H9 (cell line): ENCODE data around the gene ARMC9. TPM values are rescaled to one million over a fixed set of nuclear protein-coding genes. Genes with fewer than 3 reads are reported as not detected.
A peak's percentile ranks its signal among the peaks of the same experiment; 100 is the strongest.

Source experiments
- DNase-seq: peaks from one replicate; pipeline ENCODE4 v3.0.0-alpha.2; 2017
- H2AFZ ChIP-seq: one replicate; pipeline ENCODE4 v1.6.1; 2013; ENCODE audit warnings: mild to moderate bottlenecking, low read length, control low read depth, moderate library complexity
- H2AK5ac ChIP-seq: 2 replicates; pipeline ENCODE4 v1.6.1; 2013; ENCODE audit warnings: low read length, control low read depth, mixed read lengths; ENCODE audit not compliant: insufficient read length
- H2BK120ac ChIP-seq: one replicate; pipeline ENCODE4 v1.6.1; 2013; ENCODE audit warnings: low read depth, mild to moderate bottlenecking, low read length, control low read depth, inconsistent platforms; ENCODE audit not compliant: poor library complexity, severe bottlenecking
- H2BK12ac ChIP-seq: 2 replicates; pipeline ENCODE4 v1.6.1; 2013; ENCODE audit warnings: low read length, control low read depth, mixed read lengths, low read depth; ENCODE audit not compliant: insufficient read length
- H2BK15ac ChIP-seq: 2 replicates; pipeline ENCODE4 v1.6.1; 2013; ENCODE audit warnings: low read depth, low read length, control low read depth
- H2BK20ac ChIP-seq: one replicate; pipeline ENCODE4 v1.6.1; 2013; ENCODE audit warnings: low read depth, mild to moderate bottlenecking, low read length, control low read depth, inconsistent platforms; ENCODE audit not compliant: poor library complexity, severe bottlenecking
- H2BK5ac ChIP-seq: 2 replicates; pipeline ENCODE4 v1.6.1; 2013; ENCODE audit warnings: low read length, control low read depth, mixed read lengths; ENCODE audit not compliant: insufficient read length
- H3K14ac ChIP-seq: 2 replicates; pipeline ENCODE4 v1.6.1; 2013; ENCODE audit warnings: low read length, control low read depth; ENCODE audit not compliant: insufficient read depth
- H3K18ac ChIP-seq: 2 replicates; pipeline ENCODE4 v1.6.1; 2013; ENCODE audit warnings: low read depth, mild to moderate bottlenecking, mixed read lengths, low read length, control low read depth; ENCODE audit not compliant: insufficient read length
- H3K23ac ChIP-seq: 2 replicates; pipeline ENCODE4 v1.6.1; 2013; ENCODE audit warnings: low read length, control low read depth, mixed read lengths, low read depth; ENCODE audit not compliant: insufficient read length
- H3K23me2 ChIP-seq: 2 replicates; pipeline ENCODE4 v1.6.1; 2013; ENCODE audit warnings: low read depth, mild to moderate bottlenecking, mixed read lengths, low read length, control low read depth; ENCODE audit not compliant: insufficient read length, poor library complexity, severe bottlenecking
- H3K27ac ChIP-seq: 2 replicates; pipeline ENCODE4 v1.5.1; 2013; ENCODE audit warnings: low read length, control low read depth, mixed read lengths, low read depth; ENCODE audit not compliant: insufficient read length
- H3K27me3 ChIP-seq: 2 replicates; pipeline ENCODE4 v1.6.1; 2013; ENCODE audit warnings: low read length, control low read depth, inconsistent platforms; ENCODE audit not compliant: insufficient read depth
- H3K4ac ChIP-seq: 2 replicates; pipeline ENCODE4 v1.6.1; 2013; ENCODE audit warnings: low read depth, mild to moderate bottlenecking, control low read depth, inconsistent platforms, low read length, moderate library complexity
- H3K4me1 ChIP-seq: 2 replicates; pipeline ENCODE4 v1.6.1; 2013; ENCODE audit warnings: low read length, control low read depth, inconsistent platforms; ENCODE audit not compliant: insufficient read depth
- H3K4me2 ChIP-seq: 2 replicates; pipeline ENCODE4 v1.6.1; 2013; ENCODE audit warnings: low read length, control low read depth, mixed read lengths; ENCODE audit not compliant: insufficient read length, insufficient read depth
- H3K56ac ChIP-seq: 2 replicates; pipeline ENCODE4 v1.6.1; 2013; ENCODE audit warnings: low read depth, mild to moderate bottlenecking, mixed read lengths, low read length, control low read depth; ENCODE audit not compliant: insufficient read length
- H3K79me1 ChIP-seq: 2 replicates; pipeline ENCODE4 v1.6.1; 2013; ENCODE audit warnings: low read depth, mild to moderate bottlenecking, moderate library complexity, low read length, control low read depth, inconsistent platforms; ENCODE audit not compliant: insufficient read depth, poor library complexity, severe bottlenecking
- H3K79me2 ChIP-seq: 2 replicates; pipeline ENCODE4 v1.6.1; 2013; ENCODE audit warnings: low read length, control low read depth, inconsistent platforms; ENCODE audit not compliant: insufficient read depth
- H3K9ac ChIP-seq: 2 replicates; pipeline ENCODE4 v1.6.1; 2013; ENCODE audit warnings: low read length, control low read depth, mixed read lengths; ENCODE audit not compliant: insufficient read length; ENCODE audit errors: extremely low read depth
- H3K9me3 ChIP-seq: one replicate; pipeline ENCODE4 v1.6.1; 2013; ENCODE audit warnings: low read depth, low read length, inconsistent platforms; ENCODE audit not compliant: control insufficient read depth
- H3T11ph ChIP-seq: one replicate; pipeline ENCODE4 v1.6.1; 2013; ENCODE audit warnings: mild to moderate bottlenecking, low read length, control low read depth, inconsistent platforms
- H4K20me1 ChIP-seq: one replicate; pipeline ENCODE4 v1.6.1; 2013; ENCODE audit not compliant: control insufficient read depth, insufficient read length, insufficient read depth
- H4K5ac ChIP-seq: 2 replicates; pipeline ENCODE4 v1.6.1; 2013; ENCODE audit warnings: low read depth, mild to moderate bottlenecking, mixed read lengths, low read length, control low read depth; ENCODE audit not compliant: insufficient read length
- H4K8ac ChIP-seq: replicated peaks from 2 replicates; pipeline ENCODE4 v1.6.1; 2013; ENCODE audit warnings: low read length, control low read depth, mixed read lengths, low read depth; ENCODE audit not compliant: insufficient read length
- H4K91ac ChIP-seq: 2 replicates; pipeline ENCODE4 v1.6.1; 2013; ENCODE audit warnings: low read depth, mild to moderate bottlenecking, moderate library complexity, mixed read lengths, low read length, control low read depth; ENCODE audit not compliant: insufficient read length
- H3K27ac Mint-ChIP-seq, 3 experiments: 2 replicates in 2 of 3; 3 replicates in 1 of 3; pipeline ENCODE4 v1.8.0; 2020 to 2021; ENCODE audit warnings: mixed read lengths in 3 of 3, mild to moderate bottlenecking in 1 of 3, moderate library complexity in 1 of 3
- H3K27me3 Mint-ChIP-seq: 2 replicates; pipeline ENCODE4 v1.8.0; 2021; ENCODE audit warnings: low read depth, mild to moderate bottlenecking, moderate library complexity, mixed read lengths
- H3K36me3 Mint-ChIP-seq, 3 experiments: 2 replicates in 2 of 3; 3 replicates in 1 of 3; pipeline ENCODE4 v1.8.0; 2020 to 2021; ENCODE audit warnings: low read depth in 3 of 3, mixed read lengths in 3 of 3; ENCODE audit not compliant: insufficient read depth in 1 of 3
- H3K4me1 Mint-ChIP-seq, 2 experiments: 2 replicates each; pipeline ENCODE4 v1.8.0; 2020; ENCODE audit warnings: mixed read lengths in 2 of 2
- H3K4me3 Mint-ChIP-seq, 2 experiments: 2 replicates in 1 of 2; 3 replicates in 1 of 2; pipeline ENCODE4 v1.8.0; 2020 to 2021; ENCODE audit warnings: mild to moderate bottlenecking in 2 of 2, mixed read lengths in 2 of 2, moderate library complexity in 1 of 2
- H3K9me3 Mint-ChIP-seq, 2 experiments: 2 replicates in 1 of 2; 3 replicates in 1 of 2; pipeline ENCODE4 v1.8.0; 2020; ENCODE audit warnings: mild to moderate bottlenecking in 2 of 2, mixed read lengths in 2 of 2, moderate library complexity in 1 of 2
- WGBS: extraction: QIAGEN DNeasy Blood & Tissue Kit; methylation state at CpG from one replicate; pipeline ENCODE4 v1.1.7; 2013; ENCODE audit warnings: missing lambda C conversion rate, low lambda C conversion rate, mixed read lengths; ENCODE audit not compliant: insufficient read length; ENCODE audit errors: extremely low coverage; 5-methylcytosine and 5-hydroxymethylcytosine counted together
- total RNA-seq: library from RNA; stranded (reverse); gene quantifications from 2 replicates; pipeline ENCODE4 v1.2.1, GENCODE V29; 2021
- TF ChIP-seq, protein P1 (sequence below): fragments of 200-600 bp; sonication (generic); conservative IDR thresholded peaks from 3 replicates; pipeline ENCODE4 v1.8.0; 2021; ENCODE audit warnings: antibody characterized with exemption, mild to moderate bottlenecking

The ARMC9 gene
- total RNA-seq, 1 experiment from 2014 or later: 37.6 TPM

DNA sequence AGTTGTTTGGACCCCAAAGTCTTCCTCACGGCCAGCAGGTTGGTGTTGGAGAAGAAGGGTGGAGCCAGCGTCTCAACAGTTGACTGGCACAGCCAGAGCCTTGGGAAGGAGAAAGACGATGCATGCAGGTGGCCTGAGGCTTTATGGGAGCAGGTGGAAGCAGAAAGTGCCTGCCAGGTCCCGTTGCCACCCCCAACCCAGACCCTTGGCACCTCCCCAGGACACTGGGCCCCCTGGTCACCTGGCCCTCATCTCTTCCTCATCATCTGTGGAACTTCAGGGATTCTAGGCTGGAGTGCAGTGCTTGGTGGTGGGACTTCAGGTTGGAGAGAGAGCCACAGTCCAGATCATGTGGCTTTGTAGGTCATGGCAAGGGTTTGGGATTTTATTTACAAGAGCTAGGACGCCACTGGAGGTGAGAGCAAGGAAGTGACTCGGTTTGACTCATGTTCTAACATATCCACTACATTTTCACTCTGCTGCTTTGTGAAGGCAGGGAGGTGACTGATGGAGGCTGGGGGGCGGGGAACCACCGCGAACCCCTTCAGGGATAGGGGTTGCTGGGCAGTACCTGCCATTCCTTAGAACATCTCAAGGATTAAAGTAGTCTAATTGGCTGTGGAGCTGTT, 134.6 kb downstream of the ARMC9 start:
- Histone ChIP-seq H4K5ac (no peak overlapping the region), H3K14ac (no peak overlapping the region), H3K79me2 (no peaks in the 10 kb centered on the region), H2BK15ac (no peak overlapping the region), H3K9me3 (no peaks in the 10 kb centered on the region), H3K18ac (no peak overlapping the region), H4K20me1 (no peaks in the 10 kb centered on the region), H3K9ac (no peak overlapping the region), H2AFZ (no peak overlapping the region), H2BK5ac (no peak overlapping the region), H2BK120ac (no peak overlapping the region), H2AK5ac (no peak overlapping the region), H3K4ac (no peak overlapping the region), H2BK20ac (no peak overlapping the region), H3K27me3 (no peaks in the 10 kb centered on the region), H3K23ac (no peak overlapping the region), H3K23me2 (no peaks in the 10 kb centered on the region), H3K4me1 (no peaks in the 10 kb centered on the region; the same call in 1 of the 2 replicates), H3T11ph (no peak overlapping the region), H3K27ac (no peak overlapping the region), H3K79me1 (no peaks in the 10 kb centered on the region), H3K4me2 (no peak overlapping the region), H2BK12ac (no peak overlapping the region), H3K56ac (no peak overlapping the region), H4K8ac (no peak overlapping the region), H4K91ac (no peak overlapping the region)
- no CpG with 5 or more reads among the region's 9 CpGs for WGBS
- peaks cover 10 to 11% of the 10 kb centered on the region in 2 experiments for H3K4me1 Mint-ChIP-seq
- H3K27me3 Mint-ChIP-seq: no peaks in the 10 kb centered on the region; the same call in 1 of the 2 replicates
- DNase-seq: no peak
- peaks cover 9 to 34% (median 27%) of the 10 kb centered on the region in 3 experiments; a peak in 6 of 7 replicates for H3K36me3 Mint-ChIP-seq
- no peak overlapping the region for H3K4me3 Mint-ChIP-seq
- peak overlapping the region in 2 of 3 experiments; percentile 58 to 74; a peak in 3 of 7 replicates for H3K27ac Mint-ChIP-seq
- TF ChIP-seq, protein P1, sequence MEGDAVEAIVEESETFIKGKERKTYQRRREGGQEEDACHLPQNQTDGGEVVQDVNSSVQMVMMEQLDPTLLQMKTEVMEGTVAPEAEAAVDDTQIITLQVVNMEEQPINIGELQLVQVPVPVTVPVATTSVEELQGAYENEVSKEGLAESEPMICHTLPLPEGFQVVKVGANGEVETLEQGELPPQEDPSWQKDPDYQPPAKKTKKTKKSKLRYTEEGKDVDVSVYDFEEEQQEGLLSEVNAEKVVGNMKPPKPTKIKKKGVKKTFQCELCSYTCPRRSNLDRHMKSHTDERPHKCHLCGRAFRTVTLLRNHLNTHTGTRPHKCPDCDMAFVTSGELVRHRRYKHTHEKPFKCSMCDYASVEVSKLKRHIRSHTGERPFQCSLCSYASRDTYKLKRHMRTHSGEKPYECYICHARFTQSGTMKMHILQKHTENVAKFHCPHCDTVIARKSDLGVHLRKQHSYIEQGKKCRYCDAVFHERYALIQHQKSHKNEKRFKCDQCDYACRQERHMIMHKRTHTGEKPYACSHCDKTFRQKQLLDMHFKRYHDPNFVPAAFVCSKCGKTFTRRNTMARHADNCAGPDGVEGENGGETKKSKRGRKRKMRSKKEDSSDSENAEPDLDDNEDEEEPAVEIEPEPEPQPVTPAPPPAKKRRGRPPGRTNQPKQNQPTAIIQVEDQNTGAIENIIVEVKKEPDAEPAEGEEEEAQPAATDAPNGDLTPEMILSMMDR: no peak
- no peaks in the 10 kb centered on the region for H3K9me3 Mint-ChIP-seq
